AG08395 (cell line): Measurements from ENCODE around the gene EPS8L1.

Source experiments
- DNase-seq: peaks from one replicate; pipeline ENCODE4 v3.0.0; 2012; ENCODE audit warnings: mixed read lengths, low spot score

EPS8L1 gene

GRCh38 chr19:55080121-55080967 lies 4.7 kb downstream of the EPS8L1 start:
- DNase-seq = peak; percentile 79

GRCh38 chr19:55080968-55081769 lies 5.5 kb downstream of the EPS8L1 start:
- peak; percentile 61 for DNase-seq

GRCh38 chr19:55081770-55082019 lies 6.0 kb downstream of the EPS8L1 start:
- no peak for DNase-seq

DNA sequence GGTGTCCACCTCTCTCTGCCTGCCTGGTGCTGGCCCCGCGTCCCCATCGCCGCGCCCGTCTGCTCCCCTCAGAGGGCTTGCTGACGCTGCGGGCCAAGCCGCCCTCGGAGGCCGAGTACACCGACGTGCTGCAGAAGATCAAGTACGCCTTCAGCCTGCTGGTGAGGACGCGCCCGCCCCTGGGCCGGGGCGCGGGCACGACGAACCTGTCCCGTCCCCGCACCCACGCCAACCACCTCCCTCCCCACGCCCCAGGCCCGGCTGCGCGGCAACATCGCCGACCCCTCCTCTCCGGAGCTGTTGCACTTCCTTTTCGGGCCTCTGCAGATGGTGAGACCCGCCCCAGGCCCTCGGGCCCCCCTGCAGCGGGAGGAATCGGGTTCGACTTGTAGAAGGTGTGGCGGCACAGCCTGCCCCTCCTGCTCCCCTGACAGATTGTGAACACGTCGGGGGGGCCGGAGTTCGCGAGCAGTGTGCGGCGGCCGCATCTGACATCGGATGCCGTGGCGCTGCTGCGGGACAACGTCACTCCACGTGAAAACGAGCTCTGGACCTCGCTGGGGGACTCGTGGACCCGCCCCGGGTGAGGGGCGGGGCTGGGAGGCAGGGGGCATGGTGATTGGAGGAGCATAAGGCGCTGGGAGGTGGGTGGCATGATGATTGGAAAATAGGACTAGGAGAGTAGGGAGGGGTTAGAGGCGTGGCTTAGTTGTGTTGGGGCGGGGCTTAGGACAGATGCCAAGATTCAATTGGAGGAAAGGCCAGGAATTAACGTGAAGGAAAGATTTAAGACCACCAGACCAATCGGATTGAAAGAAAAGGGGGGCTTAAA lies 6.6 kb downstream of the EPS8L1 start:
- DNase-seq = peak; percentile 45

GRCh38 chr19:55083004-55083850 lies 7.6 kb downstream of the EPS8L1 start:
- DNase-seq = no peak

DNA sequence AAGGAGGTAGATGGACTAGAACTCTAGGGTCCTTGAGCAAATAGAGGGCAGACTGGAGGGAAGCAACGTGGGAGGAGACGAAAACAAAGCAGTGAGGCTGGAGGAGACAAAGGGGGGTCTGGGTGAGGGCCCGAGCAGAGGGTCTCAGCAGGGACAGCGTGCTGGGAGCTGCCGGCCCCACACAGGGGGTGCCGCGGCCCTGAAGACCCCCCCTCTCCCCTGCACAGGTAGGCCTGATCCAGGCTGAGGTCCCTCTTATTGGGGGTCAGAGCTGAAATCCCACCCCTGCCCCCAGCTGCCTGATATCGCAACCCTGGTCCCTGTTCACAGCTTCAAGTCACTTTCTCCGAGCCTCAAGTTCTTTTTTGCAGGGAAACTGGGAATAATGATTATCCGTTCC lies 8.7 kb downstream of the EPS8L1 start:
- DNase-seq = no peak

DNA sequence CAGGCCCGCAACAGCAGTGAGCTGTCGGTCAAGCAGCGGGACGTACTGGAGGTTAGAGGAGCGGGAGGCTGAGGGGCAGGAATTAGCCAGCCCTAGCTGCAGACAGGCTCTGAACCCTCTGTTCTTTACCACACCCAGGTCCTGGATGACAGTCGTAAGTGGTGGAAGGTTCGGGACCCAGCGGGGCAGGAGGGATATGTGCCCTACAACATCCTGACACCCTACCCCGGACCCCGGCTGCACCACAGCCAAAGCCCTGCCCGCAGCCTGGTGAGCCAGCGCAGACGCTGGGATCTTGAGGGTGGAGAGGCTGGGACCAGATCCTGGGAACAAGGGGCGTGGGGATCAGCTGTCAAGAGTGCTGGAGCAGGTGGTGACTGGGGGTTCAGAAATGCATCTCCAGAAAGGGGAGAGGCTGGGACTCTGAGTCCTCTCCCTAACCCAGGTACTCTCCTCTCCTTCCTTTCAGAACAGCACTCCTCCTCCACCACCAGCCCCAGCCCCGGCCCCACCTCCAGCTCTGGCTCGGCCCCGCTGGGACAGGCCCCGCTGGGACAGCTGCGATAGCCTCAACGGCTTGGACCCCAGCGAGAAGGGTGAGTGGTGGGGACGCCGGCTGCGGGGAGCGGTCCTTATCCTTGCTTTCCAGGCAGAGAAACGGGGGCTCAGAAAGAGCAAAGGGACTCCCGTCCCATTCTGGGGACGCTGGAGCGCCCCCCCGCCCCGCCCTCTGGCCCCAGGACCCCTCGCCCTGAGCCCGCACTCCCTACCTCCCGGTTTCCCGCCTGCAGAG lies 10.4 kb downstream of the EPS8L1 start:
- no peak for DNase-seq

- peak; percentile 99 for DNase-seq
These were observed 11.3 kb downstream of the EPS8L1 start for GRCh38 chr19:55086730-55087541.

- DNase-seq = peak; percentile 52
These were observed 11.9 kb downstream of the EPS8L1 start for GRCh38 chr19:55087542-55087901.

DNA sequence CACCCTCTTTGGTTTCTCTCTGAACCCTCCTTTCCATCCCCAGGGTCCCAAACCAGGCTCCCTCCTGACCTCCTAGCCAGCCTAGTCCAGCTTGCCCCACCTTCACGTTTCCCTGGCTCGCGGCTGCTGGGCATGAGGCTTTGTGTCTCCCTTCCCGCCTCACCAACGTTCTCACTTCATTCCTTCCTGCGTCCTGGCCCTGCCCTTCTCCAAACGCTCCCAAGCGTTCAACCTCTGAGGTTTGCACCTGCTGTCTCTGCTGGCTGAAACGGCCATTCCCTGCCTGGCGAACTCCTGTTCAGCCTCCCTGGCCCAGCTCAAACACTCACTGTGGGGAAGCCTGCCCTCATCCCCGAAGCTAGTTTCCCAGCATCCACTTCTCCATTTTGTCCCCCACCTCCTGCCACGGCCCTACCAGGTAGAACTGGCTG lies 12.4 kb downstream of the EPS8L1 start:
- no peak for DNase-seq

- peak; percentile 79 for DNase-seq
These were observed 13.1 kb downstream of the EPS8L1 start for GRCh38 chr19:55088543-55089341.

GRCh38 chr19:55089342-55089944 lies 13.8 kb downstream of the EPS8L1 start:
- no peak for DNase-seq

GRCh38 chr19:55090564-55090963 lies 14.9 kb downstream of the EPS8L1 start:
- DNase-seq = no peak

- no peak for DNase-seq
These were observed 15.6 kb downstream of the EPS8L1 start for GRCh38 chr19:55091126-55091910.

DNA sequence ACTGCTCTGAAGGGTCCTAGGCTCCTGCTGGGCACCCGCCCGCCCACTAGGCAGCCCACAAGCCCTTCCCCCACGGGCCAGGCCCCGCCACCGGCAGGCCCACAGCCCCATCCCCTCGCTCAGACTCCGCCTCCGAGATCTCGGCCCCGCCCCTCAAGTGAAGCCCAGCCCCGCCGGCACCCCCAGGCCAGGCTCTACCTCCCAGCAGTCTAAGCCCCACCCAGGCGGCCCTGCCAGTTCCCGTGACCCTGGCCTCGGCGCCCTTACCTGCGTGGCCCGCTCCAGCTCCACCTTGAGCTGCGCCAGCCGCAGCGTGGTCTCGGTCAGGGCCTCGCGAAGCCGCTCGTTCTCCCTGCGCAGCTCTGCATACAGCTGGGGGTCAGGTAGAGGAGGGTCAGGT lies 16.3 kb downstream of the EPS8L1 start:
- no peak for DNase-seq

DNA sequence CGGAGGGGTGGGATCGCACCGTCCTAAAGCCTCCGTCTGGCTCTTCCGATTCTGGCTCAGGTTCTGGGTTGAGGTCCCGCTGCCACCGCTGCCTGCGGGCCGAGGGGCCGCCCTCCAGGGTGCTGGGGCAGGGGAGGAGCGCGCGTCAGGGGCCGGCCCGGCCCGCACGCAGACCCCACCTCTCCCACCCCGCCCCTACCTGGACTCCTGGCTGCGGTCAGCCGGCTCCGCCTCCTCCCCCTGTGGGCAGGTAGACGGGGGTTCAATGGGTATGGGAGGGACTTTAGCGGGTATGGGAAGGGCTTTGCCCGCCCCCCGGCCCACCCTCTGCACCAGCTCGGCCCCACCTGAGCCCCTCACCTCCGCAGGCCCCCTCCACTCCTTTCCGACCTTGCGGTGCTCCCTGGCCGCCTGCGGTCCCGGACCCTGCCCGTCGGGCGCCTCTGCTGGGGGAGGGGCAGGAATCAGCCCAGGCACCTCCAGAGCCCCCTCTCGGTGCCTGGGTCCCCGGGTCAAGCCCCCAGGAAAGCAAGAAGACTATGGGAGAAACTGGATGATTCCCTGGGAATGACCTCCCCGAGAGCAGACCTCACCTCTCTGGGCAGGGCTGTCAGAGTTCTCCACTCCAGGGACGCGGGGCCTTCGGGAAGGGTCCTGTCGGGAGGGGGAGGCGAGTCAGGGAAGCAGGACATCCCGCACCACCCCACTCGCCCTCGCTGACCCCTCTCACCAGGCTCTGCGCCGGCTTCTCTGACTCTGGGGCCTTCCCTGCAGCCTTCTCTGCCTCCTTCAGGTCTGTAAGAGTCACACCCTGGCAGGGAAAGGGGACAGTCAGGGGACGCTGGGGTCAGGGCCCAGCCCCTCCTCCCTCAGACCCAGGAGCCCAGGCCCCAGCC lies 17.0 kb downstream of the EPS8L1 start:
- DNase-seq = no peak
